NT2/D1 (cell line): ENCODE data around the gene B3GLCT.

ENCODE experiments used
- SUZ12 ChIP-seq: IDR thresholded peaks from 2 replicates; pipeline ENCODE4 v1.6.1; 2011; ENCODE audit not compliant: insufficient read length, insufficient read depth; ENCODE audit errors: extremely low read depth
- YY1 ChIP-seq: IDR thresholded peaks from 2 replicates; pipeline ENCODE4 v1.6.1; 2011; ENCODE audit not compliant: insufficient read length, insufficient read depth
- ZNF274 ChIP-seq: IDR thresholded peaks from 2 replicates; pipeline ENCODE4 v1.6.1; 2011; ENCODE audit warnings: mild to moderate bottlenecking, low read depth, low read length

DNA sequence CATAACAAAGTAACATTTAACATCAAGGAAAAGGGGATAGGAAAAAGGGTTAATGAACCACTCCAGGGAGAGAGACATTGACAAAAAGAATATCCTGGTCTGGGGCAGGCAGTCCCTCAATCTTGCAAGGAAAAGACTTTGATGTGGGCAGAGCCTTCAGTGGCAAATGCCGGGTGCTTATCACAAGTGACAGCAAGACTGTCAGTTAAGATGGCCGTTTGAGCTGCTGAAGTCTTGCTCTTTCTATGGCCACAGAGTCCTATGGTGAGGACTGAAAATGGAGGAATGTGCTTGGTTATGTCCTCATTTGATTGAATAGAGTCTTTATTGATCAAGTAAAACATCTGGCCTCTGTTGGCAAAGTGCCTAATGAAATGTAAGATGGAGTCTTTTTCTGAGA lies 112.1 kb downstream of the B3GLCT start:
- no peak for TF ChIP-seq ZNF274
- TF ChIP-seq YY1: no peak
- no peak for TF ChIP-seq SUZ12
